Breast epithelium (tissue), 3 donors: ENCODE measurements around the gene GLYR1.

ENCODE experiments used
- CTCF ChIP-seq, 3 donors: fragments of 450-650 bp; IDR thresholded peaks; one replicate each; pipeline ENCODE4 v1.5.1; 2016 to 2017; ENCODE audit warnings: antibody characterized with exemption in 3 of 3, mild to moderate bottlenecking in 3 of 3, moderate library complexity in 3 of 3
- POLR2A ChIP-seq: fragments of 450-650 bp; IDR thresholded peaks from one replicate; pipeline ENCODE4 v1.6.1; 2016; ENCODE audit warnings: antibody characterized with exemption, mild to moderate bottlenecking, moderate library complexity
- POLR2AphosphoS5 ChIP-seq, 3 donors: sonication (generic); formaldehyde crosslinking; IDR thresholded peaks; one replicate each; pipeline ENCODE4 v1.6.1; 2017; ENCODE audit warnings: antibody characterized with exemption in 3 of 3

DNA sequence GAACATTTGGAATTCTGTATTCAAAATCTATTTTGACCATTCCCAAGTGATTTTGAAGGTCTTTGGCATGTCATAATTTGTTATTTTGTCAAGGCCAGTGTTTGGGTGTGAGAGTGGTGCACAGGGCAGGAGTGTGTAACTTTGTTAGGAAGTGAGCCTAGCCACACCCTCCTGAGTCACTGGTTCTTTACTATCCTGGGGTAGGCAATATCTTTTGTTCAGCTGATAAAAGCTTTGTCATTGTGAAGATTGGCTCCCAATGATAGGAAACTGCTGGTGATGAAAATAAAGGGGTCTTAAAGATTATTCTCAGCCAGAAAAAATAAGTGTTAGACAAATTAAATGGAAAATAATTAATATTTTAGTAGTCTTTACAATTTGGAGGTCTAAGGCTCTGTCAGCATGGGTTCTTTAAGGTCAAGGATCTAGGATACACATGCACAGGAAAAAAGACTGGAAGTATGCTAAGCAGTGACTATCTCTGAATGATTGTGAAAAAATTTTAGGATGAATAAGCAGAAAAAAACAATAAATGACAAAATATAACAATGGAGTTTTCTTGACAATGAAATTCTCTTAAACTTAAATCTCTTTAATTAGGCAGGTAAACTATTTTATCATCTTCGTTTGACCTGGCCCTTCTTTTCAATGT is 5.3 kb upstream of the GLYR1 start:
- TF ChIP-seq CTCF (IDR thresholded peaks at IDR 0.05) (no peak), POLR2A (no peak), POLR2AphosphoS5 (IDR thresholded peaks at IDR 0.05) (no peak)
